ENCODE results near the gene ADCY4. TPM values are rescaled to one million over a fixed set of nuclear protein-coding genes. Genes with fewer than 3 reads are reported as not detected.

Gene ADCY4
- total and polyA plus RNA-seq, 2 donors (not counting 3 experiments of a cell fraction or from before 2014, with no cell fraction given) = 81.6 to 84.0 TPM

- no peak for FAIRE-seq
- no peaks in the 10 kb centered on the region for H3K79me2 ChIP-seq (ENCODE audit: control insufficient read depth, insufficient read depth, low read length)
- dilution Hi-C loops (cut with MboI; ENCODE audit: extremely low pct_ligation_motif_present, low sequenced_read_pairs) = no loop called here
- H2AFZ ChIP-seq (ENCODE audit: low read depth, low read length) = no peak overlapping the region
- H3K9me3 ChIP-seq (replicated peaks; ENCODE audit: control insufficient read depth, insufficient read depth, low read length) = no peaks in the 10 kb centered on the region
- no peaks in the 10 kb centered on the region for H4K20me1 ChIP-seq (replicated peaks; ENCODE audit: control insufficient read depth, extremely low read depth, insufficient read depth, low read length)
- DNase-seq (ENCODE audit: low read depth, low spot score) = no peak
- no peak overlapping the region for H3K27ac ChIP-seq (ENCODE audit: insufficient read depth, low read depth, low read length)
- H3K9ac ChIP-seq (replicated peaks; ENCODE audit: extremely low read depth, insufficient read depth, low read length) = no peak overlapping the region
- H3K4me2 ChIP-seq (ENCODE audit: insufficient read depth, low read length) = no peak overlapping the region
- no peaks in the 10 kb centered on the region for H3K36me3 ChIP-seq (ENCODE audit: control insufficient read depth in 2 of 2, extremely low read depth in 1 of 2, insufficient read depth in 2 of 2, low read length in 2 of 2)
- H3K9me1 ChIP-seq (replicated peaks; ENCODE audit: control insufficient read depth, extremely low read depth, insufficient read depth, low read length) = no peaks in the 10 kb centered on the region
- ChIA-PET CTCF (interaction anchor here (1.6 to 5.7 kb wide), 3 partner anchors 8 to 89 kb away, joined by 6 to 57 read pairs (median 7); partner anchors contain the start of gene ADCY4), POLR2A (no interaction called here)
- TF ChIP-seq CTCF (IDR thresholded peaks at IDR 0.05; ENCODE audit: extremely low read depth in 1 of 2, insufficient read depth in 1 of 2, low read depth in 1 of 2, low read length in 2 of 2) = no peak
- TF ChIP-seq MAX (IDR thresholded peaks at IDR 0.05; ENCODE audit: insufficient read depth, insufficient read length) = no peak
- TF ChIP-seq POLR2AphosphoS5 (IDR thresholded peaks at IDR 0.05; ENCODE audit: insufficient read depth, low read depth, low read length) = no peak
- no peak for TF ChIP-seq JUN (IDR thresholded peaks at IDR 0.05; ENCODE audit: borderline replicate concordance, insufficient read depth, insufficient read length, low read depth)
- TF ChIP-seq GATA2 (IDR thresholded peaks at IDR 0.05; ENCODE audit: insufficient read depth, insufficient read length, low read depth, low read length) = no peak
- no peak for TF ChIP-seq MYC (IDR thresholded peaks at IDR 0.05; ENCODE audit: low read depth, low read length)
- H3K27me3 ChIP-seq (ENCODE audit: control insufficient read depth in 2 of 2, insufficient read depth in 2 of 2, low read length in 2 of 2) = peaks cover 8 to 9% of the 10 kb centered on the region in 2 experiments
- intact Hi-C loops (cut with micrococcal nuclease) = no loop called here
- BruUV-seq (replicated peaks) = no TSS peak
- H3K4me3 ChIP-seq (replicated peaks in 1 of 3; ENCODE audit: insufficient read depth in 1 of 3, low read depth in 1 of 3, low read length in 3 of 3) = no peak overlapping the region
- peaks cover 10% of the 10 kb centered on the region for H3K4me1 ChIP-seq (ENCODE audit: control insufficient read depth, extremely low read depth, insufficient read depth, low read length)
Measured at GRCh38 chr14:24342889-24343288, 8.0 kb upstream of the ADCY4 start.
